HG02798 (cell line): Measurements from ENCODE around the gene FLT1.

ENCODE experiments used
- ATAC-seq: cut with Tn5 transposase; IDR thresholded peaks from one replicate; pipeline ENCODE4 v1.9.1; 2021; ENCODE audit warnings: mild to moderate bottlenecking; ENCODE audit not compliant: unreplicated experiment, poor library complexity

The FLT1 gene

DNA sequence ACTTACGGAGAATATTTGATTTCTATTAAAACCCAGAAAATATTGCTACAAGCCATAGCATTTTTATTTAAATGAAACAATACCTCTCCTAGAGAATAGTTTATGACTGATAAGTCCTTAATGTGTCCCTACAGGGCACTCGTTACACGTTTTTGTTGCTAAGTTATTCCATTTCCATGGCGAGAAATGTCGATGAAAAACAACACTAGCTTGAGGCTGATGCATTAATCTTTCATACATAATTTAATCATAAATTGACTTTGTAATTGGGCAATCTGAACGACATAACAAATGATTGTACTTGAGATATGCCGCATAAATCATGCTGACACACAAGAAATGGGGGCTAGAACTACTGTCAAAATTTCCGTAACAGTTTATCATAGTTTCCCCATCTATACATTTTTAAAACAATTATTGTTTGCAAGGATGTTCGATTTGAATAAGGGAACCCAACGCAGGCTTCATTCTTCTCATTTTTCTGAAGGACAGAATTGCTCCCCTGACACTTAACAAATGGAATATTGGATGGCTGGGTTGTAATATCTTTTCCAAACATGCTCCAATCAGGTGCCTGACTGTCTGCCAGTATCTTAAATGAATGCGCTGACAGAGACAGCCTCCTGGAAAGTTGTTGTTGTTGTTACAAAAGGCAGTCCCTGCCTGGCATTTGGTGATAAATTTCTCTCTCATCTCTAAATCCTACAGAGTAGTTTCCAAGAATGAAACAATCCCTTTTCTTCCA, 61.9 kb downstream of the FLT1 start:
- no peak for ATAC-seq

- ATAC-seq = peak; percentile 98
Measured at GRCh38 chr13:28429685-28430290, 65.1 kb downstream of the FLT1 start.

- no peak for ATAC-seq
Measured at GRCh38 chr13:28429096-28429495, 65.8 kb downstream of the FLT1 start.

DNA sequence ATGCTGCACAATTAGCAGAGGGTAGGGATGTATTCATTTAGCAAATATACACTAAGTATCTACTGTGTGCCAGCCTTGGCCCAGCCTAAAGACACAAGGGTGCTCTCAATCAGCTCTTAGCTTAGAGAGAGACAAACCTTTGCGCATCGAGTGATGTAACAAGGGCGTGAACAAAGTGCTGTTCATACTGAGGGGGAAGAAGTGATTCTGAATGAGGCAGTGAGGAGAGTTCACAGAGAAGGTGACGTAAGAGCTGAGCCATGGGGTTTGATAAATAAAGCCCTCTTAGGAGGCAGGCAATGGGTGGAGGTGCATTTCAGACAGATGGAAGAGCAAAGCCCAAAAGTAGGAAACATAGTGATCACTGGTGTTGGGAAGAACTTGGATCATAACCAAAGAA, 68.5 kb downstream of the FLT1 start:
- ATAC-seq = no peak

DNA sequence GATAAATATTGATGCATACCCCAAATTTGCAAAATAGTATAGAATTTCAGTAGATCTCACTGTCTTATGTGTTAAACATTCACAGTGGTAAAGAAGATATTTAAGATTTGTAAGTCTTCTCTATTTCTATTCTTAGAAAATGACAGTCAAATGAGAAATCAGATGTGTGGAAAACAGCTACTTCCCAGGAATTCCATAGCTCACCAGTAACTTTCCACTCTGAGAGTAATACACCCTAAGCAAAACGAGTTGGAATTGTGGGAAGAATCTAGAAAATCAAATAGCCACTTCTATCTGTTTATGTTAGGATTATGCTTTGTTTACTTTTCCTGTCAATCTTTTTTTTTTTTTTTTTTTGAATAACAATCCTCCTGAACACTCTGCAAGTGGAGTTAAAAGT, 69.1 kb downstream of the FLT1 start:
- ATAC-seq = no peak

GRCh38 chr13:28424541-28424940, 70.4 kb downstream of the FLT1 start:
- ATAC-seq = no peak

DNA sequence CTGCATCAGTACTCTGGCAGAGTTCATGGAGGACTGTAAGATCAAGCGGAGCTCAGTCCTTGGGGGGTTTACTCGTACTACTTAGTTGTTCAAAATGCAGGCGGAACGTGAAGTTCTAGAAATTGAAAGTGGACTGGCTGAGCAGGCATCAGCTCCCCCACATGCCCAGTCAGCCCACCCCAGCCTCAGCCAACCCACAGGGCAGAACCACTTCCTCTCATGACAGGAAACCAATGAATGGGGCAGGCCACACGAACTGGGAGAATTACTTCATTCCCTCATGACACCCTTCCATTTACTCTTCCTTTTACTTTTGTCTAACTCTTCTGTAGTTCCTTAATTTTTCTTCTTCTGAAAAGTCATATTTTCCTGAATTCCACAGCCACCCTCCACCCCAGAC, 71.9 kb downstream of the FLT1 start:
- ATAC-seq = peak; percentile 82

GRCh38 chr13:28421676-28422410, 73.1 kb downstream of the FLT1 start:
- no peak for ATAC-seq

- ATAC-seq = no peak
Measured at GRCh38 chr13:28420704-28421103, 74.2 kb downstream of the FLT1 start.

DNA sequence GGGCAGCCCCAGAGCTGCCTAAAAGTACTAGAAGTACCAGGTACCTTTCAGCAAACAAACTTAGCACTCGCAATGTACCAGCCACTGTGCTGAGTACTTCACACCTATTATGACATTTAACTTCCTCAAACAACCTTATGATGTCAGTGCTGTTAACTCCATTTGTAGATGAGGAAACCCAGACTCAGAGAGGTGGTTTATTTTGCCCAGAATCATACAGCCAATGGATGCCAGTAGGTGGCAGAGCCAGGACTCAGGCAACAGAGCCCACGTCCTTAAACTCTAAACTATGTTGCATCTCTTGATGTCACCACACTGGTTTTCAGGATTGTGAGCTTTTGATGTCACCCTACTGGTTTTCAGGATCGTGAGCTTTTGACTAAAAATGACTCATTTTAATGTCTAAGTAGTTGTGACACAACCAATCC, 78.9 kb downstream of the FLT1 start:
- peak; percentile 29 for ATAC-seq

DNA sequence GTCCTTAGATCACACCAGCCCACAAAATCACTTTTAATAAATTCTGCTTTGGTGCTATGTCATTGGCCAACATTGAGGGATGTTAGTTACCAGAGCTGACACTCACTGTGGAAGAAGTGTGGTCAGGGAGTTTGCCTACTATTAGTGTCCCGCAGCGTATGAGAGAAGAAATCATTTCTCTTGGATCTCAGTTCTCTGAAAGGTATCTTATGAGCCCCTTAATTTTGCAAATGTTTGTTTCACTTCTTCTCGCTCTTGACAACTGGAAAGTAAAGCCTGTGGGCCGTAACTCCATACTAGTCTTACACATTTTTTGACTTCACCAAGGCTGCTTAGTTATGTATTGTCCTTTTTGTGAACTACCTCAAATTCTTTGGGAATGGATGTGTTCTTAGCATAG, 80.9 kb downstream of the FLT1 start:
- no peak for ATAC-seq

GRCh38 chr13:28412981-28413380, 81.9 kb downstream of the FLT1 start:
- no peak for ATAC-seq

GRCh38 chr13:28411831-28412353, 83.0 kb downstream of the FLT1 start:
- no peak for ATAC-seq

GRCh38 chr13:28410096-28410495, 84.8 kb downstream of the FLT1 start:
- ATAC-seq = no peak

DNA sequence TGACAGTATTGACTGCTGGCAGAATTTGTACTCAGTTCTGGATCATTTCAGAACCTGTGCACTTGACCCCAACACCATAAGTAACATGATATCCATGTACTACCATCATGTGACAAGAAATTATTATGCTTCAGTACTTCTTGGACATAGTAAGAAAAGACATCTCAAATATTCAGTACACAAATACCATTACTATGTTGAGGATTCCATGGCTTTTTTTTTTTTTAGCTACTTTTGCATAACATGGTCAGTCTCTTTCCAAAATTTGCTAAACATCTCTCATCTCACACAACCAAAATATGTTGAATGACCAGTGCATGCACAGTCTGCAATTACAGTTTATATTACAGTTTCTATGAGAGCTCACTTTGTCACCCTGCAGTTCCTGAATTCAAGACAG, 85.3 kb downstream of the FLT1 start:
- ATAC-seq = no peak

- no peak for ATAC-seq
Measured at GRCh38 chr13:28408863-28409262, 86.1 kb downstream of the FLT1 start.

DNA sequence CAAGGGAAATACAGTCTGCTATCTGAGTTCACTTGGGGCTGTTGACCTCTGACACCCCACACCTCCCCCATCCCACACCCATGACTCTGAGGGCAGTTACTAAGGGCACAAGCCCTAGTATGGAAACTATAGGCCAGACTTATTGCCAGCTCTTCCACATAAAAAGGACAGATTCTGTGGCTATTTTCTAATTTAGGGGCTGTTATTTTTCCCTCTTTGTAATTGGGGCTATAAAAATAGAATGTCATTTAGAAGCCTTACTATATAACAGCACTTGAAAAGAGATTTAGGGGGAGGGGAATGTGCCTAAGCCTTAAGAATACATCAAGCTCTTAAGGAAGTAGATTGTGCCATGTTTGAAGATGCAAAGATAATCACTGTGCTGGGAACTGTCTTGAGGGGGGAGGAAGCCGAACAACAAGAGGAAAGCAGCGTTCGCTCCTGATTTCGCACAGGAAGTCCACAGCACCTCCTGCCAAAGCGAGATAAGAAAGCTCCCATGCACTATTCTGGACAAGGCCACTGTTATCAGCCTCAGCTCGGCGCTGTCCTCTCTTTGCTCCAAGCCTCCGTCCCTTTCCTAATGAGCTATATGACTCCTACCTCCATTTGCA, 86.6 kb downstream of the FLT1 start:
- no peak for ATAC-seq

DNA sequence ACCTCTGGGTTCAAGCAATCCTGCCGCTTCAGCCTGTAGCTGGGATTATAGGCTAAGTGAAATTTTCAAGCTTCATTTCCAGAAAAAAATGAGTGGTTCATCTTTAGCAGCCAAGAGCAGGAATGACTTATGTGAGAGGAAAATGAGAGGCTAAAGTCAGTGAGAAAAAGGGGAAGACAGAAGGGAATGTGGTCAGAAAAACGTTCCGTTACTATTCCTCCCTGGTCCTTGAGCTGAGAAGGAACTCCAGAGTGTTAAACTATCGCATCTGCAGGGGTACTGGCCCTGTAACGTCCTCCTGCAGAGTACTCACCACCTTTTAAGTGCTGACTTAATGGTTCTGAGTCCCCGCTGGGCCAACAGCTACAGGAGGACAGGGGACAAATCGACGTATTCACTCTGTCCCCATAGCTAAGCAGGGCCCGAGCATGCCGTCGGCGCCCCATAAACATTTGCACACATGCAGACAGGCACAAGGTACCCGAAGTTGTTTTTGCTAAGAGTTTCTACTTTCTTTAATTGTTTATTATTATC, 88.1 kb downstream of the FLT1 start:
- no peak for ATAC-seq

DNA sequence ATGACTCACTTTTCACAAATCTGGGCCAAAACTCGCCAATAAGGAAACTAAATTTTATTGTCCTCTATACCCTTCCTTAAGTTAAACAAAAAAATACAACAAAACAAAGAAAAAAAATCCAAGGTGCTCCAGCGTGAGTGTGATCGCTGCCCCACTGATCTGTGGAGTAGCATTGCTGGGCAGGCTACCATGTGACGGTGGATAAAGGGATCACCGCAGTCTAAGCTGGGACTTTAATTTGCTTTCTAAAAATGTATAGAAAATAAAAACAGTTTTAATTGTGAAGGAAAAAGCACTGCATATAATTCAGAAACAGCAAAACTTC, 92.9 kb downstream of the FLT1 start:
- no peak for ATAC-seq

DNA sequence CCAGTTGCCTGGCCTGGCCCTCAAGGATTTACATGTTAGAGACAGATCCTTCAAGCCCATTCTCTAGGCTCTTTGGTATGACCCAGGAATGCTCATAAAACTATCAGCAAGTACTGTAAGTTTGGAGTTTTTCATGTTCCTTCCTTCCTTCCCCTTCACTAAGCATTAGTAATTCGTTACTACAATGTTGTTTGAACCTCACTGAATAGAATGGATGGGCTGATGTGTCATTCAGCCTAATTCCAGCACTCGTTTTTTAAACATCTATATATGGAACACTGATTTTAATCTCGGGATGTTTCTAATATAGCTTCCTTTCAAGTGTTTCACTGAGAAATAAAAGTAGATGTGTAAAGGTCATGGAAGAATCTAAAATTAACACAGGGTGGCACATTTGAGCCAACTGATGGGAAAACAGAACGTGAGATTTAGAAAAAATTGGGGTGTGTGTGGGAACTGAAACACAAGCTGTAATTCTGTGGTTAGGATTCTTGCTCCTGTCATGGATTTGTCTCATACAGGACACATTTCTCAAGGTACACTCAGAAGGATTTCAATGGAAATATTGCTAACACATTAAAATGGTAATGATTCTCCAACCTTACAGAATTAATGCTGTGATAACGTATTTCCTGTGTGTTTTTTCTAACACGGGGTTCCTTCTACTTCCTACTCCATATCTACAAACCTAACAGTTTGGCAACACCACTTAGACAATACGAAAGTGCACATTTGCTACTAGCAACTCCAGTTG, 93.4 kb downstream of the FLT1 start:
- no peak for ATAC-seq
